ENCODE data around the gene LRRC8C. TPM values are rescaled to one million over a fixed set of nuclear protein-coding genes. Genes with fewer than 3 reads are reported as not detected.

The LRRC8C gene
- total and polyA plus RNA-seq, 2 donors (not counting 1 experiment from before 2014, with no cell fraction given), result 3.9 to 6.8 TPM

DNA sequence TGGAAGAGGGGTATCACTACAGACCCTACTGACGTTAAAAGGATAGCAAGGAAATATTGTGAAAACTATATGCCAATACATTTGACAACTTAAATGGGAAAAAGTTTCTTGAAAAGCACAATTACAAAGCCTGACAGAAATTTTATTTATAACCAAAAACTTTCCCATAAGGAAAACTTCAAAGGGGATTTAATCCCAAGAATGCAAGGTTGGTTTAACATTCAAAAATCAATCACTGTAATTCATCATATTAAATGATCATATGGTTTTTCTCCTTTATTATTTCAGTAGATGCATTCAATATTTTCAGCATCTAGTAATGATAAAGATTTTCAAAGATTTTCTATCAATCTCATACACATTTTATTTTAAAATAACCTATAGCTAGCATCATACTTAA is 13.3 kb downstream of the LRRC8C start:
- CTCF ChIA-PET, result interaction anchor here (1.3 kb wide), 1 partner anchor 15 kb away, joined by 5 read pairs; no protein-coding TSS in a partner anchor
- H3K27me3 Mint-ChIP-seq, result no peaks in the 10 kb centered on the region

DNA sequence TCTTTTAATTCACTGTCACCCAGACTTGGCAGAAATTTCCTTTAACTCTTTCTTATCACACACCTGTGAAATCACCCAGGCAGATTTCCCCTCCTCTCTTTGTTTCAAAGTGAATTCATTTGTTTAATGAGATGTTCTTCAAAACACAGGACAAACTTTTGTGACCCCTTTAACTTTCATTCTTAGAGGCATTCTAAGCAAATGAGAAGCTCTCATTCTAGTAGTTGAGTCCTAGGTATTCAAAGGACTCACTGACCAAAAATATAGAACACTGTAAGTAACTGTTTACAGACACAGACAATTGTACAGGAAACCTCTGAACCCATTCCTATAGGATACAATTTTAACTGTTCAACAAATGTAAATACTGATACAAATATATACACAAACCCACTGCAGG is 16.9 kb downstream of the LRRC8C start:
- Mint-ChIP-seq H3K4me3 (no peak overlapping the region), H3K27ac (no peak overlapping the region), H3K4me1 (peaks cover 33% of the 10 kb centered on the region), H3K9me3 (ENCODE audit: insufficient read depth) (peaks cover 10% of the 10 kb centered on the region), H3K27me3 (no peaks in the 10 kb centered on the region)
- POLR2A ChIA-PET, result no interaction called here
- no peak overlapping the region for H3K4me3 ChIP-seq (ENCODE audit: control extremely low read depth in 1 of 5, extremely low read depth in 1 of 5, insufficient read depth in 1 of 5, low read depth in 2 of 5, low read length in 4 of 5)
- peaks cover 0 to 3% (median 1%) of the 10 kb centered on the region in 3 donors for H3K9me3 ChIP-seq (ENCODE audit: control extremely low read depth in 1 of 3, control insufficient read depth in 2 of 3, insufficient read depth in 1 of 3, low read length in 2 of 3)
- no peaks in the 10 kb centered on the region for H3K36me3 ChIP-seq (replicated peaks in 1 of 2; ENCODE audit: control extremely low read depth in 1 of 2, control insufficient read depth in 1 of 2, extremely low read depth in 1 of 2, insufficient read depth in 2 of 2, low read length in 1 of 2)
- no peak for TF ChIP-seq EZH2 (IDR thresholded peaks at IDR 0.05; ENCODE audit: borderline replicate concordance, insufficient read depth, low read depth, low read length, poor library complexity, severe bottlenecking)
- no peak for TF ChIP-seq CTCF (IDR thresholded peaks at IDR 0.05)
- H3K27me3 ChIP-seq (replicated peaks in 1 of 4; ENCODE audit: control extremely low read depth in 1 of 4, control insufficient read depth in 3 of 4, insufficient read depth in 4 of 4, low read length in 3 of 4), result no peaks in the 10 kb centered on the region
- H4K20me1 ChIP-seq (ENCODE audit: control insufficient read depth, insufficient read depth, low read length, poor library complexity, severe bottlenecking), result no peaks in the 10 kb centered on the region
- ATAC-seq (ENCODE audit: low read depth), result no peak
- peaks cover 76% of the 10 kb centered on the region for H3K79me2 ChIP-seq (ENCODE audit: control insufficient read depth, insufficient read depth, low read length)
- CTCF ChIA-PET, result no interaction called here
- H2AFZ ChIP-seq (ENCODE audit: insufficient read depth, low read depth, low read length, poor library complexity, severe bottlenecking), result no peak overlapping the region
- no peak overlapping the region for H3K27ac ChIP-seq (ENCODE audit: low read length in 2 of 2)
- DNase-seq, result no peak
- intact Hi-C loops (cut with micrococcal nuclease), result no loop called here
- H3K4me2 ChIP-seq (replicated peaks; ENCODE audit: low read depth, low read length, poor library complexity, severe bottlenecking), result no peak overlapping the region
- H3K4me1 ChIP-seq (ENCODE audit: control insufficient read depth in 2 of 2, insufficient read depth in 2 of 2, low read length in 2 of 2), result peaks cover 7 to 23% of the 10 kb centered on the region in 2 donors
- H3K9ac ChIP-seq (ENCODE audit: low read length), result no peak overlapping the region

More for the DNA sequence above, 13.3 kb downstream of the LRRC8C start:
- no CpG with 5 or more reads among the region's 1 CpG for WGBS (ENCODE audit: insufficient coverage)
- ATAC-seq (ENCODE audit: low read depth) (no peak), DNase-seq (no peak)
- TF ChIP-seq EZH2 (IDR thresholded peaks at IDR 0.05; ENCODE audit: borderline replicate concordance, insufficient read depth, low read depth, low read length, poor library complexity, severe bottlenecking) (no peak), CTCF (IDR thresholded peaks at IDR 0.05) (no peak)
- Mint-ChIP-seq H3K27ac (no peak overlapping the region), H3K9me3 (ENCODE audit: insufficient read depth) (peaks cover 10% of the 10 kb centered on the region), H3K4me3 (no peak overlapping the region), H3K4me1 (peaks cover 18% of the 10 kb centered on the region)
- Histone ChIP-seq H4K20me1 (ENCODE audit: control insufficient read depth, insufficient read depth, low read length, poor library complexity, severe bottlenecking) (no peaks in the 10 kb centered on the region), H3K9ac (ENCODE audit: low read length) (no peak overlapping the region), H3K9me3 (ENCODE audit: control extremely low read depth in 1 of 3, control insufficient read depth in 2 of 3, insufficient read depth in 1 of 3, low read length in 2 of 3) (peaks cover 0 to 3% (median 2%) of the 10 kb centered on the region in 3 donors), H3K79me2 (ENCODE audit: control insufficient read depth, insufficient read depth, low read length) (peaks cover 81% of the 10 kb centered on the region), H3K36me3 (replicated peaks in 1 of 2; ENCODE audit: control extremely low read depth in 1 of 2, control insufficient read depth in 1 of 2, extremely low read depth in 1 of 2, insufficient read depth in 2 of 2, low read length in 1 of 2) (no peaks in the 10 kb centered on the region), H3K4me3 (ENCODE audit: control extremely low read depth in 1 of 5, extremely low read depth in 1 of 5, insufficient read depth in 1 of 5, low read depth in 2 of 5, low read length in 4 of 5) (no peak overlapping the region), H2AFZ (ENCODE audit: insufficient read depth, low read depth, low read length, poor library complexity, severe bottlenecking) (no peak overlapping the region), H3K27me3 (replicated peaks in 1 of 4; ENCODE audit: control extremely low read depth in 1 of 4, control insufficient read depth in 3 of 4, insufficient read depth in 4 of 4, low read length in 3 of 4) (no peaks in the 10 kb centered on the region), H3K4me1 (ENCODE audit: control insufficient read depth in 2 of 2, insufficient read depth in 2 of 2, low read length in 2 of 2) (peaks cover 0 to 13% of the 10 kb centered on the region in 2 donors), H3K27ac (ENCODE audit: low read length in 2 of 2) (no peak overlapping the region), H3K4me2 (replicated peaks; ENCODE audit: low read depth, low read length, poor library complexity, severe bottlenecking) (no peak overlapping the region)
- POLR2A ChIA-PET, result no interaction called here
- intact Hi-C loops (cut with micrococcal nuclease), result no loop called here
